Stimulated activated CD4-positive, alpha-beta T cell treated with anti-CD3 and anti-CD28 coated beads, Interleukin-4, amount 100 ng/mL, for 1 hour (primary cell): Measurements from ENCODE around the gene SRGAP2B.
"Not testable (repeated sequence)": the region's sequence is repeated elsewhere in the genome, so short reads cannot be mapped to it uniquely, and the experiment has no call there.

ENCODE experiments used
- DNase-seq: peaks from one replicate; pipeline ENCODE4 v3.0.0-alpha.2; 2020

Gene SRGAP2B

GRCh38 chr1:145041519-145041918, 53.6 kb downstream of the SRGAP2B start:
- not testable (repeated sequence) for DNase-seq

GRCh38 chr1:145036019-145036418, 59.1 kb downstream of the SRGAP2B start:
- DNase-seq: not testable (repeated sequence)

GRCh38 chr1:145033523-145033922, 61.6 kb downstream of the SRGAP2B start:
- not testable (repeated sequence) for DNase-seq

- DNase-seq: not testable (repeated sequence)
Observed at GRCh38 chr1:145027251-145027650, 67.9 kb downstream of the SRGAP2B start.

- DNase-seq: not testable (repeated sequence)
Observed at GRCh38 chr1:145025286-145025685, 69.8 kb downstream of the SRGAP2B start.

GRCh38 chr1:145022259-145022658, 72.9 kb downstream of the SRGAP2B start:
- DNase-seq: not testable (repeated sequence)

GRCh38 chr1:145021749-145022148, 73.4 kb downstream of the SRGAP2B start:
- DNase-seq: not testable (repeated sequence)

GRCh38 chr1:145019709-145020108, 75.4 kb downstream of the SRGAP2B start:
- DNase-seq: not testable (repeated sequence)

- not testable (repeated sequence) for DNase-seq
Observed at GRCh38 chr1:145017725-145018124, 77.4 kb downstream of the SRGAP2B start.

GRCh38 chr1:145016492-145016862, 78.7 kb downstream of the SRGAP2B start:
- DNase-seq: not testable (repeated sequence)

GRCh38 chr1:145015744-145016491, 79.2 kb downstream of the SRGAP2B start:
- DNase-seq: not testable (repeated sequence)

- not testable (repeated sequence) for DNase-seq
Observed at GRCh38 chr1:145013353-145013752, 81.8 kb downstream of the SRGAP2B start.

GRCh38 chr1:145011811-145012210, 83.3 kb downstream of the SRGAP2B start:
- not testable (repeated sequence) for DNase-seq

GRCh38 chr1:145010580-145010979, 84.5 kb downstream of the SRGAP2B start:
- not testable (repeated sequence) for DNase-seq

- not testable (repeated sequence) for DNase-seq
Observed at GRCh38 chr1:145009928-145010327, 85.2 kb downstream of the SRGAP2B start.

GRCh38 chr1:145008388-145008787, 86.7 kb downstream of the SRGAP2B start:
- DNase-seq: not testable (repeated sequence)

GRCh38 chr1:145005142-145005541, 90.0 kb downstream of the SRGAP2B start:
- DNase-seq: not testable (repeated sequence)

GRCh38 chr1:145001381-145001780, 93.7 kb downstream of the SRGAP2B start:
- DNase-seq: not testable (repeated sequence)

GRCh38 chr1:145000743-145001326, 94.3 kb downstream of the SRGAP2B start:
- DNase-seq: not testable (repeated sequence)

GRCh38 chr1:145000074-145000742, 94.9 kb downstream of the SRGAP2B start:
- DNase-seq: not testable (repeated sequence)

GRCh38 chr1:144998981-144999273, 96.2 kb downstream of the SRGAP2B start:
- DNase-seq: not testable (repeated sequence)

- not testable (repeated sequence) for DNase-seq
Observed at GRCh38 chr1:144998134-144998980, 96.8 kb downstream of the SRGAP2B start.
